NCI-H82 treated with DMSO at 0.1 percent for 48 hours (cell line): ENCODE measurements around the gene AP4M1.

ENCODE experiments used
- DNase-seq: peaks from one replicate; lab custom pipeline; 2025; ENCODE audit not compliant: unreplicated experiment; lab: John Stamatoyannopoulos, UW

The AP4M1 gene

DNA sequence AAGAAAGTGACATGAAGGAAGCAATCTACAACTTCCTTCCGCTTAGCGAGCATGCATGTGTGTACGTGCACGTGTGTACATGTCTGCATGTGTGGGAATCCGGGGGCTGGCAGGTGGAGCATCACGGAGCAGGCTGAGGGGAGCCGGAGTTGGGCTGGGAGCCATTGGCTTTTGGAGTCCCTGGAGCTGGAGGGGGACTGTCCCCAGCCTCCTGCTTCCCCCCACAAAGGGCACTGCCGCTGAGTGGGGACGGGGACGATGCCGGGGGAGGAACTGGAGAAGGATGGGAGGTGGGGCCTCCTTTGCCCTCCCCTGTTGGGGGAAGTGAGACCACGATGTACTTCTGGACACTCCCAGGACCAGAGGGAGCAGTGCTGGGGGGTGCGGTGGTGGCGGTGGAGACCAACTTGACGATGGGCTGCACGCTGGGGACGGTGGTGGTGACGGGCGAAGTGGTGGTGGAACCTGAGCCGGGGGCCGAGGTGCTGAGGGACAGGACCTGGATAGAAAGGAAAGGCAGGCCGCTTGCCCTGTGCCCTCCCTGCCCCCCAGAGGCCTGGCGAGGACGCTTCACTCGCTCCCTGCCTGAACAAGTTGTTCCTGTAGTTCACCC lies 5.8 kb downstream of the AP4M1 start:
- DNase-seq = no peak

DNA sequence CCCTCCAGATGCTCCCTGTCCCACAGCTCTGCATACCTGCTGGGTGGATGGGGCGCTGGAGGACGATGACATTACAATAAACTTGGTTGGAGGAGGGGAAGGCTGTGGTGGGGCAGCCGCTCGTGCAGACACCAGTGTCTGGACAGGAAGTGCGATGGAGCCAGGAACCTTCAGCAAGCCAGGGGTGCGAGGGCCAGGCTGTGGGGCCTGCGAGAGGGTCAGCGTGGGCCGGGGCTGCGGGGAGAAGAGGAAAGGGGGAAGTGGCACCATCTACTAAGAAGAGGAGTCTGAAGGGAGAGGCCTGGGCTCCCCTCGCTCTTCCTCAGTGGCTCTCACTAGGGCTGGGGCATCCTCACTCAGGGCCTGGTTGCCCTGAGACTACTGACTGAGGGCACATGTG lies 6.4 kb downstream of the AP4M1 start:
- no peak for DNase-seq

DNA sequence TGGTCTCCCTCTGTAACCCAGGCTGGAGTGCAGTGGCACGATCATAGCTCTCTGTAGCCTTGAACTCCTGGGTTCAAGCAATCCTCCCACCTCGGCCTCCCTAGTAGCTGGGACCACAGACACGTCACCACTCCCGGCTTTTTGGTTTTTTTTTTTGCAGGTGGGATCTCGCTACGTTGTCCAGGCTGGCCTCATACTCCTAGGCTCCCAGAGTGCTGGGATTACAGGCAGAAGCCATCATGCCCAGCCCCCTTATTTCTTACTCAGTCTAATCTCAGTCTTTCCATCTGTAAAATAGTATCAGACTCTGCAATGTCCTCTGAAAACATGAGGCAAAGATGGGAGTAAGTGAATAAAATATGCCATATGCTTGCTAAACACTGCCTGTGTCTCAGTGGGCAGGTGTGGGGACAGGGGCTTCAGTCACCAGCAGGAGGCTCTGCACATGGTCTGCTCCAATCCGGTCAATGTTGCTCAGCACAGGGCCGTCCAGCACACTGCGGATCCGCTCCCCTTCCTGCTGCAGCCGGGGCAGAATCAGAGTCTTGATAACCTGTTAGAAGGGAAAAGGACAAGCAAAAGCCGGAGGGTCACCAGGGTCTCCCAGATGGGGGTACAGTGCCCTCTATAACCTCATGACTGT lies 8.2 kb downstream of the AP4M1 start:
- no peak for DNase-seq

DNA sequence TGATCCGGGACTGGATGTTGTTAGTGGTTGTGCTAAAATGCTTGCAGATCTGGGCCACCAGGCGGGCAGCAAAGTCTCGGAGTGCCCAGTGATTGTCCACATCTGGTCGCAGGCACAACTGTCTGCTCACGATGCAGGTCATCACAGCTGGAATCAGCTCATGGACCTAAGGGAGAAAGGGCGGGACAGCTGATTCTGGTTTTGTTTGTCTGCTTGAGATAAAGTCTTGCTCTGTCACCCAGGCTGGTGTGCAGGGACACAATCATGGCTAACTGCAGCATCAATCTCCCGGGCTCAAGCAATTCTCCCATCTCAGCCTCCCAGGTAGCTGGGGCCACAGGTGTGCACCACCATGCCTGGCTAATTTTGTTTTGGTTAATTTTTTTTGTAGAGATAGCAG lies 9.7 kb downstream of the AP4M1 start:
- no peak for DNase-seq

DNA sequence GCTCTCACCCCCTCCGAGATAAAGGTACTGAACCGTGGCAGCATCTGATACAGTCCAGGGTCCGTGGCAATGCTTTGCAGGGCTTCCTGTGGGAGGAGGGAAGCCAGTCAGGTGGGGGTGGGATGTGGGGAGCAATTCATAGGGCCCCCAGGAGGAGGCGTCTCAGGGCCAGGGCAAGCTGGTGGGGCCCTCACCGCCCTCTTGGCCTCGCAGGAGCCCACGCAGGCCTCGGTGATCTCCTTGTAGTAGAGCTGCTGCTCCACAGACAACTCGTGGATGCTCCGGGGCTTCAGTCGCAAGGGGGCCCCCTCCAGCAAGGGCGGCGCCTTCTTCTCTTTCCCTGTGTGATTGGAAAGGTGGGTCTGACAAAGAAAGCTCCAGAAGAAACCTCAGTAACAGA lies 10.5 kb downstream of the AP4M1 start:
- DNase-seq = no peak

DNA sequence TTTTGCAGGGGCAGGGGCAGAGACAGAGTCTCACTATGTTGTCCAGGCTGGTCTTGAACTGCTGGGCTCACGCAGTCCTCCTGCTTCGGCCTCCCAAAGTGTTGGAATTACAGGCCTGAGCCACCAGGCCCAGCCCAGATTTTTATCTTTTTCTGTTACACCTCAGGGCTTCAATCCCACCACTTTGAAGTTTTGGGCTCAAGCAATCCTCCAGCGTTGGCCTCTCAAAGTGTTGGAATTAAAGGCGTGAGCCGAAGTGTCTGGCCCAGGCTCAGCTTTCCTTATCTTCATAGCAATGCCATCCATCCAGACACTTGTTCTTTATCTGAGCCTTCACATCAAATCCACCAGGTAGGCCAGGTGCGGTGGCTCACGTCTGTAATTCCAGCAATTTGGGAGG lies 13.6 kb downstream of the AP4M1 start:
- no peak for DNase-seq

DNA sequence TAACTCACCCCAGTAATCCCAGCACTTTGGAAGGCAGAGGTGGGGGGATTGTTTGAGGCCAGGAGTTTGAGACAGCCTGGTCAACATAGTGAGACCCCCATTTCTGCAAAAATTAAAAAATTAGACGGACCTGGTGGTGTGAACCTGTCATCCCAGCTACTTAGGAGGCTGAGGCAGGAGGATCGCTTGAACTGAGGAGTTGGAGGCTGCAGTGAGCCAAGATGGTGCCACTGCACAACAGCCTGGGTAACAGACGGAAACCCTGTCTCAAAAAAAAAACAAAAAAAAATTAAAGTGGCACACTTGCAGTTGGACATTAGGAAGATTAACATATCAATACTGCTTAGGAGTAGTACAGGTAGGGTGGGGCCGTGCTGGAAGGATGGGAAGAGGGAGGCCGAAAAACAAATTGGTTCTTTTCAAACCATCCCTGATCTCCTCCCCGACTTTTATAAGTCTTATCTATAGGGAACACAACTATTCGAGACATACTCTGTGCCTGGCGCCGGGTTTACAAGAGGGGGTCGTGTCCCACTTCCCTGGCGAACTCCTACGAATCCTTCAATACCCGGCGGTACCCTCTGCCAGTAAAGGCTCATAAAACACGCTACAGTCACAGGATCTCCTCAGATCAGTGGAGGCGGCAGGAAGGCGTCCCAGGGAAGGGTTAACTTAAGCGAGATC lies 17.1 kb downstream of the AP4M1 start:
- no peak for DNase-seq

DNA sequence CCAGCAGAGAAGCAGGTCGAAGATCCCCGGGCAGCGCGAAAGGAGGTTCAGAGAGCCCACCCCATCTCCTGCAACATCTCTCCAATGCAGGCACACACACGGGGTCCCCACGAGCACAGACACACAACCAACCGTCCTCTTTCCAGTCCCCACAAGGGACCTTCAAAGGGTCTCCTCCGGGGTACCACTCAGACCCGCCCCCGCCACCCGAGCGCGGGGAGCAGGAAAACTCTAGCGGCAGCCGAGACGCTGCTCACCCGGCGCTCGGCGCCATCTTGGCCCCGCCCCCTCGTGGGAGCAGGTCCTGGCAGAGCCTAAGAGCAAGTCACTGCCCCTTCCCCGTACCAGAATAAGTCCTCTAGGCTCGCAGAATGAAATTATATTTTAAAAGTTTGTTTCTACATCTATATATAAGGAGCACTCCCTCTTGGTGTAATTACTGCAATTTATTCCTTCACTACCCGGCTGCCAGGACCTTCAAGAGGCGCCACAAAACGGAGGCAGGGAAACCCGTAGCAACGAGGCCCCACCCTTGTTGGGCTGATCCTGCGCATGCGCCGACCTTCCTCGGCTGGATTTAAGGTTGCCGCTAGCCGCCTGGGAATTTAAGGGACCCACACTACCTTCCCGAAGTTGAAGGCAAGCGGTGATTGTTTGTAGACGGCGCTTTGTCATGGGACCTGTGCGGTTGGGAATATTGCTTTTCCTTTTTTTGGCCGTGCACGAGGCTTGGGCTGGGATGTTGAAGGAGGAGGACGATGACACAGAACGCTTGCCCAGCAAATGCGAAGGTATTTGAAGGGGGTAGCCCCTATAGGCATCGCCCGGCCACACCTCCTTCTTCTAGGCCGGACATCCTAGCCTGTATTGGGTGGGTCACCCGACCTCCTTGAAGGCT lies 17.9 kb downstream of the AP4M1 start, which contains the start of the genes CNPY4 and TAF6:
Gene CNPY4 (plus strand): TSS at position 563 of the 898 bp plus-strand sequence. CDS start 111 bp downstream, at position 674.
Gene TAF6 (minus strand): TSS at position 287 of the 898 bp plus-strand sequence. CDS start 5,149 bp downstream, outside the sequence.
- DNase-seq = peak; percentile 87

DNA sequence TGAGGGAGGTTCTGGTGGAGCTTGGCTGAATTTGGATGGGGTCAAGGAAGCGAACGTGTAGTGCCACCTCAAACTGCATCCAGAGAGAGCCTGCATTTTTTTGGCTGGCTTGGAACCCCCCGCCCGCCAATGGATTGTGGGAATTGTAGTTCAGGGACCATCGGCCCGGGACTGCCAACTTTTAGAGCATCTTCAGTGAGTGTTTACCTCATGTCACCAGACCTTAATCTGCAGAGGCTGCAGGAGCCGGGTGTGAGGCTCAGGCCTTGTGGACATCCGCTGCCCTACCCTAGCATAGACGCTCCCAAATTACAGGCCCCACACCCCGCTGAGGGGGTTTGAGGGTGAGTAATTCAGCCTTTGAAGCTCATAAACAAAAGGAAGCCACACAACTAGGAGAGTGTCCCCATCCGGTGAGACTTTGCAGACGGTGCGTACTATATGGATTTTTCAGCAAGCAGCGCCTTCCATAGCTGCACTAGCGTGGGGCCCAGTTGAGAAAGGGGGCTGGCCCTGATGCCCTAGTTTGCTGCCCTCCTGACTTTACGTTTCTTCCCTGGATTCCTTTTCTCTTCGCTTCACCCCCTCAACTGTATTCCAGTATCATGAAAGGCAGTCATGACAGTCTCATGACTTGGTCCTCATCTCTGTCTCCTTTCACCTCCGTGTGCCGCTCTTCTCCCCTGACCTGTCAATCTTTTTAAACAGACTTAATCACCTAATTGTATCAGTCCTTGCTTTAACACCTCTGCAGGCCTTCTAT lies 18.7 kb downstream of the AP4M1 start:
- peak; percentile 28 for DNase-seq

DNA sequence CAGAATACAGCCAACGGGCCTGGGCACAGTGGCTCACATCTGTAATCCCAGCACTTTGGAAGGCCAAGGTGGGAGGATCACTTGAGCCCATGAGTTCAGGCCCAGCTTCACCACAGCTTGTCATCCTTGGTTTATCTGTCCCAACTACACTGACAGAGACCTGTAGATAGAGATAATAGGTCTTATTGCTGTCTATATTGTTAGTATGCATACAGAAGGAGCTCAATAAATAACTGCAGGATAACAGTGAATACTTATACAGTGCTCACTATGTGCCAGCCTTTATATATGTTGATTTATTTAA lies 19.2 kb downstream of the AP4M1 start:
- no peak for DNase-seq

DNA sequence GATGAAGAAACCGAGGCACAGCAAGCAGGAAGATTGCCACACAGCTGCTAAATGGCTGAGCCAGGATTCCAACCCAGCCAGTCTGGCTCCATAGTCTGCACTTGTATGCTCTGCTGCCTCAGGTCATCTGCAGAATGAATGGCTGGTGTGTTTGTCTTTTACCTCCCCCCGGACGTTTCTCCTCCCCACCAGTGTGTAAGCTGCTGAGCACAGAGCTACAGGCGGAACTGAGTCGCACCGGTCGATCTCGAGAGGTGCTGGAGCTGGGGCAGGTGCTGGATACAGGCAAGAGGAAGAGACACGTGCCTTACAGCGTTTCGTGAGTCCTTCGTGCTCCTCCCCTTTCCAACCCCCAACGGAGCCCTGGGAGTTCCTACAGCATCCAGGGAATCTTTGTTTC lies 20.6 kb downstream of the AP4M1 start:
- no peak for DNase-seq

DNA sequence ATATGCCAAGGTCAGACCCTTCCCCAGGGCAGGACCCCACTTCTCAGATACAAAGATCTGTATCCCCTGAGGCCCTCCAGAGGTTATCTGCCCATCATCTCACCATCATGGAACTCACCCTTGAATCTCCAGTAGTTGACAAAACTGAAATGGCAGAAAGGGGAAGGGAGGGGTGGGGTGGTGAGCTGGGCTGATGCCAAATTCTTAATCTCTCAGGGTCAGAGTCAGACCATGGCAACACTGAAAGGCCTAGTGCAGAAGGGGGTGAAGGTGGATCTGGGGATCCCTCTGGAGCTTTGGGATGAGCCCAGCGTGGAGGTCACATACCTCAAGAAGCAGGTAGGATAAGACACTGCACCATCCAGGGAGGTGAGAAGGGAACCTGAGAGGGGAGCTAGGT lies 21.1 kb downstream of the AP4M1 start:
- DNase-seq = no peak

DNA sequence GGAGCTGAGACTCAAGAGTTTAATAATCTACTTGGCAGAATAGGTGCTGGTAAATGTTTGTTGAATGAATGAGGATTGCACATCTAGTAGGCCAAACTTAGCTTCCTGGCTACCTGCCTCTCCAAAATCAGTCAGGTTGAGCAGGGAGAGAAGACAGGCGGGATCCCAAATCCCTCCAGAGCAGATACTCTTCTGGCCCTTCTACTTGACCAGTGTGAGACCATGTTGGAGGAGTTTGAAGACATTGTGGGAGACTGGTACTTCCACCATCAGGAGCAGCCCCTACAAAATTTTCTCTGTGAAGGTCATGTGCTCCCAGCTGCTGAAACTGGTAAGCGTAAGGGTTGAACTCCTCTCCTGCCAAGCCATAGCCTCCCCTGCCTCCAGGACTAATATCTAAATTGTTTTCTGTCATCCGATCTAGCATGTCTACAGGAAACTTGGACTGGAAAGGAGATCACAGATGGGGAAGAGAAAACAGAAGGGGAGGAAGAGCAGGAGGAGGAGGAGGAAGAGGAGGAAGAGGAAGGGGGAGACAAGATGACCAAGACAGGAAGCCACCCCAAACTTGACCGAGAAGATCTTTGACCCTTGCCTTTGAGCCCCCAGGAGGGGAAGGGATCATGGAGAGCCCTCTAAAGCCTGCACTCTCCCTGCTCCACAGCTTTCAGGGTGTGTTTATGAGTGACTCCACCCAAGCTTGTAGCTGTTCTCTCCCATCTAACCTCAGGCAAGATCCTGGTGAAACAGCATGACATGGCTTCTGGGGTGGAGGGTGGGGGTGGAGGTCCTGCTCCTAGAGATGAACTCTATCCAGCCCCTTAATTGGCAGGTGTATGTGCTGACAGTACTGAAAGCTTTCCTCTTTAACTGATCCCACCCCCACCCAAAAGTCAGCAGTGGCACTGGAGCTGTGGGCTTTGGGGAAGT lies 23.1 kb downstream of the AP4M1 start:
- no peak for DNase-seq

DNA sequence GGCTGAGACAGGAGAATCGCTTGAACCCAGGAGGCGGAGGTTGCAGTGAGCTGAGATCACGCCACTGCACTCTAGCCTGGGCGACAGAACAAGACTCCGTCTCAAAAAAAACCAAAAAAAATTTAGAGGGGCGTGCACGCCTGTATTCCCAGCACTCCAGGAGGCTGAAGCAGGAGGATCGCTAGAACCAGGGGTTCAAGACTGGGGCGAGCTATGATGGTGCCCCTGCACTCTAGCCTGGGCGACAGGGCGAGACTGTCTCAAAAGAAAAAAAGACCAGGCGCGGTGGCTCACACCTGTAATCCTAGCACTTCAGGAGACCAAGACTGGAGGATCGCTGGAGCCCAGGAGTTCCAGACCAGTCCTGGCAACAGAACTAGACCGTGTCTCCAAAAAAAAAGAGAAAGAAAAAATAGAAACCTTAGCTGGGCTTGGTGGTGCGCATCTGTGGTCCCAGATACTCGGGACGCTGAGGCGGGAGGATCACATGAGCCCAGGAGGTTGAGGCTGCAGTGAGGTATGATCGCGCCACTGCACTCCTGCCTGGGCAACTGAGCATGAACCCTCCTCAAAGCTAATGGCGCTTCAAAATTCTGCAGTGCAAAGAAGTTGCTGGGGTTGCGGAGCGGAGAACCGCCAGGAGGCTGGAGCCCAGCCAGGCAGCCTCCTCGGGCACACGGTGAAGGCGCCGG lies 24.9 kb downstream of the AP4M1 start:
- DNase-seq = no peak

DNA sequence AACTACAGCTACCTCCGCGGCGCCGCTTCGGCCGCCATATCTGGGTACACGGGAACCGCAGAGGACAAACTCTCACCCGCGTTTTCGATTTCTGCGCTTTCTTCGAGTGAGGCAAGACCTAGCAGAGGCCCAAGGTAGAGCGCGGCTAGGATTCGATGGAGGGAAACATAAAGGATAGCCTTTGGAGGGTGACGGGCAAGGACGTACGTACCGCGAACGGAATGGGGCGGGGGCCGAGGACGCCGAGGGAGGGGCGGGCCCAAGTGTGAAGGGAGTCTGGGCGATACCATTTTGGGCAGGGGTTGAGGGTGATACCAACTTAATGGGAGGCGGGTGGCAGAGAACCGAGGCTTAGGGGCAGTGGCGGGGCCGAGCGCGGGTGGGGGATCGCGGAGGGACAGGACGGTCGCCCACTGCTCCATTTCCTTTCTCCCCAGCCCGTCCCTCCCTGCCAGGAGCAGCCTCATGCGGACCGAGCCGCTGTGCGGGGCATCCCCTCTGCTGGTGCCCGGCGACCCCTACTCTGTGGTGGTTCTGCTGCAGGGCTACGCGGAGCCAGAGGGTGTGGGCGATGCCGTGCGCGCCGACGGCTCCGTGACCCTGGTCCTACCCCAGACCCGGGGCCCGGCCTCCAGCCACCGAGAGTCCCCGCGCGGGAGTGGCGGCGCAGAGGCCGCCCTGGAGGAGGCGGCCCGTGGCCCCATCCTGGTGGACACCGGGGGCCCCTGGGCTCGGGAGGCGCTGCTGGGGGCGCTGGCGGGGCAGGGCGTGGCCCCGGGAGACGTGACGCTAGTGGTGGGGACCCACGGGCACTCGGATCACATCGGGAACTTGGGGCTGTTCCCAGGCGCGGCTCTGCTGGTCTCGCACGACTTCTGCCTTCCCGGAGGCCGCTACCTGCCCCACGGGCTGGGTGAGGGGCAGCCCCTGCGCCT lies 25.8 kb downstream of the AP4M1 start, which contains the start of gene MBLAC1:
Gene MBLAC1 (plus strand): TSS at position 37 of the 935 bp plus-strand sequence. CDS start 429 bp downstream, at position 466.
- DNase-seq = peak; percentile 65

DNA sequence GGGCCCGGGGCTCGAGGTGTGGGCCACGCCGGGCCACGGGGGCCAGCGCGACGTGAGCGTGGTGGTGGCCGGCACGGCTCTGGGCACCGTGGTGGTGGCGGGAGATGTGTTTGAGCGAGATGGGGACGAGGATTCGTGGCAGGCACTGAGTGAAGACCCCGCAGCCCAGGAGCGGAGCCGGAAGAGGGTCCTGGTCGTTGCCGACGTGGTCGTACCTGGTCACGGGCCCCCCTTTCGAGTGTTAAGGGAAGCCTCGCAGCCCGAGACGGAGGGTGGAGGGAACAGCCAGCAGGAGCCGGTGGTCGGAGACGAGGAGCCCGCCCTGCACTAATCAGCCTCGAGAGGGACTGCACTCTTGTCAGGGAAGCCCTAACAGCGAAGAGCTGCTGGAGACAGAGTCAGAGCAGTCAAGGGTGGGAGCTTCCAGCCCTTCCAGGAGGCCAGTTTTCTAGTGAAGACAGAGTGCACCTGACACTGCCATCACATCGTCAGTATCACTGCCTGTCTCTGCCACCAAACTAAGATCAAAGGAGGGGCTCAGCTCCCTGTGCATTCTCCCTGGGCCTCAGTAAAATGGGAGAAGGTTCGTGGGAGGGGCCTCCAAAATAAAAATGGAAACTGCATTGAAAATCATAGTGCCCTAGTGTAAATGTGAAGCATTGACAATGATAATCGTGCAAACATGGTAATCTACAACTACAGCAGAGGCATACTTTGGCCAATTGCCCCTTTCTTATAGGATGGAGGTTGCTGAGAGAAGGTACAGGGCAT lies 26.6 kb downstream of the AP4M1 start:
- DNase-seq = no peak

DNA sequence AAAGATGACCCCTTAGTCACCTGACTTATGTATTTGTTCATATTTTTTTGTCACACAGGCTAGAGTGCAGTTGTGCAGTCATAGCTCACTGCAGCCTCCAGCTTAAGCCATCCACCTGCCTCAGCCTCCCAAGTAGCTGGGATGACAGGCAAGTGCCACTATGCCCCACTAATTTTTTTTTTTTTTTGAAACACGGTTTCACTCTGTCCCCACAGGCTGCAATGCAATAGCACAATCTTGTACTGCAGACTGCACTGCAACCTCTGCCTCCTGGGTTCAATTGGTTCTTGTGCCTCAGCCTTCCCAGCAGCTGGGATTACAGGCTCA lies 27.2 kb downstream of the AP4M1 start:
- DNase-seq = no peak
